ENCODE results near the gene PNPLA6. TPM values are rescaled to one million over a fixed set of nuclear protein-coding genes. Genes with fewer than 3 reads are reported as not detected.

The PNPLA6 gene
- total and polyA plus RNA-seq, 2 of the 13 experiments (the other 11 are each of a cell fraction or from before 2014, with no cell fraction given) = 24.9 to 28.2 TPM

GRCh38 chr19:7533281-7533885 lies 2.1 kb upstream of the PNPLA6 start (continued):
- no peak for TF ChIP-seq STAT6 (CRISPR knock-in tag; IDR thresholded peaks at IDR 0.05; ENCODE audit: borderline replicate concordance)
- TF ChIP-seq TBX3 (IDR thresholded peaks at IDR 0.05; ENCODE audit: borderline replicate concordance) = no peak
- no peak for TF ChIP-seq STAG1 (CRISPR knock-in tag; IDR thresholded peaks at IDR 0.05)
- no peak for TF ChIP-seq TBP (CRISPR knock-in tag; IDR thresholded peaks at IDR 0.05)
- no peak for TF ChIP-seq RXRB (CRISPR knock-in tag; IDR thresholded peaks at IDR 0.05; ENCODE audit: borderline replicate concordance)
- TF ChIP-seq, protein P1, sequence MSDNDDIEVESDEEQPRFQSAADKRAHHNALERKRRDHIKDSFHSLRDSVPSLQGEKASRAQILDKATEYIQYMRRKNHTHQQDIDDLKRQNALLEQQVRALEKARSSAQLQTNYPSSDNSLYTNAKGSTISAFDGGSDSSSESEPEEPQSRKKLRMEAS (IDR thresholded peaks at IDR 0.05) = no peak
- TF ChIP-seq CBX5 (CRISPR knock-in tag; IDR thresholded peaks at IDR 0.05; ENCODE audit: borderline replicate concordance) = no peak
- 0 out of 2 replicates have a peak, but pooled peaks have one; percentile 44 for TF ChIP-seq ZNF350 (CRISPR knock-in tag; IDR thresholded peaks at IDR 0.05; ENCODE audit: borderline replicate concordance, low read depth)
- TF ChIP-seq, protein P2, sequence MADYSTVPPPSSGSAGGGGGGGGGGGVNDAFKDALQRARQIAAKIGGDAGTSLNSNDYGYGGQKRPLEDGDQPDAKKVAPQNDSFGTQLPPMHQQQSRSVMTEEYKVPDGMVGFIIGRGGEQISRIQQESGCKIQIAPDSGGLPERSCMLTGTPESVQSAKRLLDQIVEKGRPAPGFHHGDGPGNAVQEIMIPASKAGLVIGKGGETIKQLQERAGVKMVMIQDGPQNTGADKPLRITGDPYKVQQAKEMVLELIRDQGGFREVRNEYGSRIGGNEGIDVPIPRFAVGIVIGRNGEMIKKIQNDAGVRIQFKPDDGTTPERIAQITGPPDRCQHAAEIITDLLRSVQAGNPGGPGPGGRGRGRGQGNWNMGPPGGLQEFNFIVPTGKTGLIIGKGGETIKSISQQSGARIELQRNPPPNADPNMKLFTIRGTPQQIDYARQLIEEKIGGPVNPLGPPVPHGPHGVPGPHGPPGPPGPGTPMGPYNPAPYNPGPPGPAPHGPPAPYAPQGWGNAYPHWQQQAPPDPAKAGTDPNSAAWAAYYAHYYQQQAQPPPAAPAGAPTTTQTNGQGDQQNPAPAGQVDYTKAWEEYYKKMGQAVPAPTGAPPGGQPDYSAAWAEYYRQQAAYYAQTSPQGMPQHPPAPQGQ (CRISPR knock-in tag; IDR thresholded peaks at IDR 0.05; ENCODE audit: borderline replicate concordance) = no peak
- no peak for TF ChIP-seq ZNF143 (CRISPR knock-in tag; IDR thresholded peaks at IDR 0.05)
- no peak for TF ChIP-seq ZNF224 (CRISPR knock-in tag; IDR thresholded peaks at IDR 0.05)
- no peak for TF ChIP-seq CC2D1A (CRISPR knock-in tag; IDR thresholded peaks at IDR 0.05)
- TF ChIP-seq ZNF672 (CRISPR knock-in tag; IDR thresholded peaks at IDR 0.05) = no peak

Measured in HepG2 (cell line).